ENCODE data around the gene RBMY1A1.
"Not testable (repeated sequence)": the region's sequence is repeated elsewhere in the genome, so short reads cannot be mapped to it uniquely, and the experiment has no call there.

RBMY1A1 gene

DNA sequence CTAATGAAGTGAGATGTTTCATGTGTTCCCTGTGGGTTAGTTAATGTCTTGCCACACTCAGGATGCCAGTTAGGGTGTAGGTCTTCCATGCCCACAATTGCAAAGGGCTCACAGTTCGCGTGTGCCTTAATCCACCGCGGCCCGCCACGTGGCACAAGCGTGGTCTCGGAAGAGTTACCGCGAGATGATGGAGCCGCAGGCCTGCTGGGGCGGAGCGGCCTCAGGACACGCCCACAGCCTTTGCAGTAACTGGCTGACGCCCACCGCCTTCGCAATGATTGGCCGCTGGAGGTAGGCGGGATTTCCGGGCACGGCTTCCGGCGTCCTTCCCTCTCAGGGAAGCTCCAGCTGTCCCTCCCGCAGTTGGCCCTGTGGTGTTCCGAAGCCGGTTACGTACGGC is at the start of gene RBMY1A1:
RBMY1A1 (plus strand) TSS at position 301 of the 400 bp plus-strand sequence. CDS start 2,013 bp downstream, outside the sequence.
- not testable (repeated sequence) for DNase-seq

DNA sequence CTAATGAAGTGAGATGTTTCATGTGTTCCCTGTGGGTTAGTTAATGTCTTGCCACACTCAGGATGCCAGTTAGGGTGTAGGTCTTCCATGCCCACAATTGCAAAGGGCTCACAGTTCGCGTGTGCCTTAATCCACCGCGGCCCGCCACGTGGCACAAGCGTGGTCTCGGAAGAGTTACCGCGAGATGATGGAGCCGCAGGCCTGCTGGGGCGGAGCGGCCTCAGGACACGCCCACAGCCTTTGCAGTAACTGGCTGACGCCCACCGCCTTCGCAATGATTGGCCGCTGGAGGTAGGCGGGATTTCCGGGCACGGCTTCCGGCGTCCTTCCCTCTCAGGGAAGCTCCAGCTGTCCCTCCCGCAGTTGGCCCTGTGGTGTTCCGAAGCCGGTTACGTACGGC is 23.6 kb upstream of the RBMY1A1 start, which contains the start of gene RBMY1B:
RBMY1B (plus strand) TSS at position 301 of the 400 bp plus-strand sequence. CDS start 2,013 bp downstream, outside the sequence.
- not testable (repeated sequence) for DNase-seq

DNA sequence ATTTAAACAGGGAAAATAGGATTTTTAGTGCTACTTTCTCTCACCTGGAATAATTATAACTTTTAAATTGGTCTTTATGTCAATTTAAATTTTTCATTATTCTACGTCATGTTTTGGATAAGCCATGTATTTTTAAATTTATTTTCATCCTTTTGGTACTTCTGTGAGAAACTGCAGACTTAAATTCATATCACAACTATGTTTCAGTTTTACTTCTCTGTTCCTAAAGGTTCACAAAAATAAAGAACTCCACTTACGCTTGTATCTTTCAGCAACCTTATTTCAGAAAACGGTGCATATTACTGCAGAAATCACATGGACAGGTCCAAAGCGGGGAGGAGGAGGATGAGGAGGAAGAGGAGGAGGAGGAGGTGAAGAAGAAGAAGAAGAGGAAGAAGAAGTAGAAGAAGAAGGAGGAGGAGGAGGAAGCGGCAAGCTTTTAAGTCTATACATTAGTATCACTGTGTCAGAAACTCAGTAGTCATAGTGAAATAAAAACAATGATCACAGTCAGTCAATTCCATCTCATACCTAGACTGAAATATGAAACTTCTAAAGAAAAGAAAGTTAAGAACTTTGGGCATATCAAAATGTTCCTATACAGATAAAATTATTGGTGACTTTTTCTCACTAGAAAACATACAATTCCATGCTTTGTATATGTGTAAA is 24.8 kb downstream of the RBMY1A1 start:
- DNase-seq: not testable (repeated sequence)

DNA sequence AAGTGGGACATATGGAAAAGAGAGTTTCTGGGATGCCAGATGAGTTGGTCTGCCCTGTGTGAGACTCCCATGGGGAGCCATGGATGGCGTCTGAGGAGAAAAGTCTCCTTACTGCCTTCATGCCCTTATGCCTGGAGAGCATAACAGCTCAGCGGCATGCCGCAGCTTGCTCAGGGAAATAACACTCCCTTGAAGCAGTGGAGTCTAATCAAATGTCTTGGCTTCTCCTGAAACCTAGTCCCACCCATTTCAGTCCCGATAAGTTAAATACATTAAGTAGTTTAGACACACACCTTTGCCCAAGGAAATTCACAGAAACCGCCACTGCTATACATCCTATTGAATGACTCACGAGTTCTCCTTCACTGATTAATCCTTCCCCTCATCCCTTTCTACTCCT is 50.8 kb downstream of the RBMY1A1 start:
- no peak for DNase-seq

DNA sequence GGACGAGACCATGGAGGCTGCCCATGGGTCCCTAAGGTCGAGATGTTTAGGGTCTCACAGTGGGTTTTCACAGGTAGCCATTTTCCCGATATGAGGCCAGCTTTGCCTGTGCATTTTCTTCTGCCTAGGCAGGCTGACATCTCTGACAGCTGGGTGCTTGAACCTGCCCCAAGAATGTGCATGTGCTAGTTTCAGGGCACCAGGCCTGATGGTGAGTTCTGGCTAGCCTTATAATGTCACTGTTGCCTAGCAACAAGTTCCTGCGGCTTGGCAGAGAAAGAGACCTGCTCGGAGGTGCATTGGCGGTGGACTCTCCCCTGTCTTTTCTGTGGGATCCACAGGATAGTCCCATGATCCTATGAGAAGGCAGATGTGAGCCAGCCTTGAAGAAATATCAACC is 51.8 kb downstream of the RBMY1A1 start:
- not testable (repeated sequence) for DNase-seq

DNA sequence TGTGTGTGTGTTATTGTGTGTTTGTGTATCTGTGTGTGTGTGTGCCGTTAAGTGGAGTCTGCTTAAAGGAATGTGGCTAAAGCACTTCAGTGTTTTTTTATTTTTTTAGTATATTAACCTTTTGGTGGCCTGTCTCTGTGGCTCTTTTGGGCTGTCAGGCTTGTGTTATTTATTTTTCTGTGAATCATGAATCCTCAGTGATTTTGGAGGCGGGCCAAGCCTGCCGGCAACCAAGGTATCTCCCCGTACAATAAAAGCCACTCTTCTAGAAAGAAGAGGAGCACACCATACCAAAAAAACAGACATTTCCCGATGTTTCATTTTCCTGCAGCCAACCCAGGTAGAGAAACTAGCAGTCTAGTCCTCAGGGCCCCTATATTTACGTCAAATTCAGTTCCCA is 57.4 kb downstream of the RBMY1A1 start:
- DNase-seq: no peak

DNA sequence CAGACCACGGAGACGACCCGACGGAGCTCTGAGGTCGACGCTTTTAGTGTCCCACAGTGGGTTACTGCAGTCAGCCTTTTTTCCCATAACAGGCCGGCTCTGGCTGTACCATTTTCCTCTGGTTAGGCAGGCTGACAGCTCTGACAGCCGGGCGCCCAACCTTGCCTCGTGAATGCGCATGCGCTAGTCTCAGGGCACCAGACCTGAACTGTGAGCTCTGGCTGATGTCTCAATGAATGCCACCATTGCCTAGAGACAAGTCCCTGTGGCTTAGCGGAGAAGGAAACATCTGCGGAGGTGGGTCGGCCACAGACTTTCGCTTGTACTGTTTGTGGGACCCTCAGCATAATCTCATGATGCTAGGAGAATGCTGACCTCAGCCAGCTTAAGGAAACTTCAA is 61.6 kb downstream of the RBMY1A1 start:
- not testable (repeated sequence) for DNase-seq
